GM12891 (cell line): ENCODE results near the gene KLHL34.

Experiments
- POLR2A ChIP-seq: IDR thresholded peaks from 2 replicates; pipeline ENCODE4 v1.6.1; 2011; ENCODE audit warnings: low read depth, low read length, control low read depth
- POLR2AphosphoS5 ChIP-seq: IDR thresholded peaks from 2 replicates; pipeline ENCODE4 v1.6.1; 2011; ENCODE audit warnings: low read depth, low read length, control low read depth
- SPI1 ChIP-seq: IDR thresholded peaks from 2 replicates; pipeline ENCODE4 v1.6.1; 2011; ENCODE audit warnings: low read depth, low read length, control low read depth
- TAF1 ChIP-seq: IDR thresholded peaks from 2 replicates; pipeline ENCODE4 v1.6.1; 2011; ENCODE audit warnings: low read depth, low read length, control low read depth

- TF ChIP-seq POLR2A (no peak), POLR2AphosphoS5 (no peak), TAF1 (no peak), SPI1 (no peak)
Measured at GRCh38 chrX:21705225-21705624, 47.1 kb upstream of the KLHL34 start.
